GM19351 (cell line): ENCODE measurements around the gene ALX3.
A peak's percentile ranks its signal among the peaks of the same experiment; 100 is the strongest.

Experiments used
- ATAC-seq: cut with Tn5 transposase; IDR thresholded peaks from one replicate; pipeline ENCODE4 v1.9.1; 2021; ENCODE audit warnings: mild to moderate bottlenecking, moderate library complexity; ENCODE audit not compliant: unreplicated experiment

ALX3 gene

DNA sequence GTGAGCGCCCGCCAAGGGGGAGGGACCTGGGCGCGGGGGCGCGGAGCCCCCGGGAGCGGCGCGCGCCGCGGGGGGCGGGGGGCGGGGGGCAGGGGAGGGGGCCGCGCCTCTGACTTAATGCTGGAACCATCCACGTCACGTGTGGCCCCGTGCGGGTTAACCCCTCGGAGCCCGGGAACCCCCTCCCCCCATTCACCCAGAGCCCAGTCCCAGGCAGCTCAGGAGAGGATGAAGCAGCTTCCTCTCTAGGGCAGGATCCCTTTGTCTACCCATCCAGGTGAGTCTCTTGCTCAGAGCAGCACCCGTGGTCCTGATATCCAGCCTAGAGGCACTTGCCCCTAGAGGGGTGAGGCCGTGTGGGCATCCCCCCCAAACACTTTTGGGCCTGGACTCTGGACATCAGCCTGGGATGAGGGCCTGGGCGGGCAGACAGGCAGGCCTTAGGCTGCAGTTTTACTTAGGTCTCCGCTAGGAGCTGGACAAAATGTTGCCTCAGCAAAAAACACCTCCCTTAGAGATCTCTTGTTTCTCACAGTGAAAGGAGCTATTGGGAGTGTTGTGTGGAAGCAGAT, at the start of gene ALX3:
Gene ALX3 (minus strand): TSS at position 2 of the 572 bp plus-strand sequence. CDS start 60 bp downstream, outside the sequence.
- no peak for ATAC-seq

DNA sequence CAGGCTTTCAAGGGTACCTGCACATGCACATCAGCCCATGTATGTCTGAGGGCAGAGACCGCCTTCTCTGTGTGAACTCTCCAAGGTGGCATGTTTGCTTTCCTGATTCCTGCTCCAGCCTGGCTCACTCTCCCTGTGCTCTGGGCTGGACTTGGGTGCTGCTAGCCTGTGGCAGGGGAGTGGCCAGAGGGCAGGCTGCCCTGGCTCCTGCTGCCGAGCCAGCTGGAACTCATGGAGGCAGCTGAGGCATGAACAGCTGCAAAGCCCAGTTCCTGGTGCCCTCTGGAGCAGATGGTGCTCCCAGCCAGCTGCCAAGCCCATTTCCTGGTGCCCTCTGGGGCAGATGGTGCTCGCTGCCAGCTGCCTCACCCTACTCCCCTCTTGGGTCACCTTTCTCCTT, 49.4 kb upstream of the ALX3 start:
- ATAC-seq, result no peak

GRCh38 chr1:110118636-110119396, 48.3 kb upstream of the ALX3 start:
- ATAC-seq, result no peak

- ATAC-seq, result no peak
Observed at GRCh38 chr1:110114784-110115183, 44.3 kb upstream of the ALX3 start.

- no peak for ATAC-seq
Observed at GRCh38 chr1:110114173-110114572, 43.7 kb upstream of the ALX3 start.

DNA sequence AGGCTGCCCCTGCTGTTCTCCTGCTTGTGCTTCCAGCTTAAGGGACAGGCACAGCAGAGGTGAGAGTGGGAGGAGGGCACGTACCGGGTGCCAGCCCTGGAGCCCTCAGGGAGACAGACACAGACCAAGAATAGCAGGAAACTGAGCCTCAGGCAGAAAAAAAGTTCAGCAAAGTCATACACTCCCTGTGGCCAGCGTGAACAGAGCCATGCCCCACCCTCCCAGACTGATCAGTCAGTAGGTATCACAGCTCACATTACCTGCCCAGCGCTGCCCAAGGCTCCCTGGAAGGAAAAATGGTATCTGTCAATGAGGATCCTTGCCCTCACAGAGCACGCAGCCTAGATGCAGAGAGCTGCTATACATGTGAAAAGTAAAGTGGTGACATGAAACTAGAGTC, 43.1 kb upstream of the ALX3 start:
- no peak for ATAC-seq

DNA sequence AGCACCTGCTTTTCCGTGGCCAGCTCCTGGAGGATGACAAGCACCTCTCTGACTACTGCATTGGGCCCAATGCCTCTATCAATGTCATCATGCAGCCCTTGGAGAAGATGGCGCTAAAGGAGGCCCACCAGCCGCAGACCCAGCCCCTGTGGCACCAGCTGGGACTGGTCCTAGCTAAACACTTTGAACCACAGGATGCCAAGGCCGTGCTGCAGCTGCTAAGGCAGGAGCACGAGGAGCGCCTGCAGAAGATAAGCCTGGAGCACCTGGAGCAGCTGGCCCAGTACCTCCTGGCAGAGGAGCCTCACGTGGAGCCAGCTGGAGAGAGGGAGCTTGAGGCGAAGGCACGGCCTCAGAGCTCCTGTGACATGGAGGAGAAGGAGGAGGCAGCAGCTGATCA, 42.2 kb upstream of the ALX3 start:
- ATAC-seq, result no peak

DNA sequence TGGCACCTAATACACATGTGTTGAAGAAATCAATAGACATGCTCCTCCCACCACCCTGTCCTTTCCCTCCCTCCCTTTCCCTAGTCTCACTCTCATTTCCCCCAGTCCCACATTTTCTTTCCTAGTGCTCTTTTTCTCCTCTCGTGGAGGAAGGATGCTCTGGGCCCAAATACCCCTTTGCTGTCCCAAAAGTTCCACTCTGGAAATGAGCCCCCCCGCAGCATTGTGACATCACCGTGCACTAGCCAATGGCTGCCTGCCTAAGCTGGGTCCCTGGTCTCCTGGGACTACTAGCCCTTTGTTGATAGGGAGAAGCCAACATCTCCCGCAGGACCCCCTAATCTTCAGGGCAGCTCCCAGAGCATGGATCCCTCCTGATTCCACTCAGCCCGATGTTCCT, 41.7 kb upstream of the ALX3 start, which contains the start of gene UBL4B:
Gene UBL4B (plus strand): TSS at position 301 of the 400 bp plus-strand sequence. CDS start 92 bp downstream, at position 393.
- no peak for ATAC-seq

- ATAC-seq, result no peak
Observed at GRCh38 chr1:110111081-110111480, 40.6 kb upstream of the ALX3 start.

DNA sequence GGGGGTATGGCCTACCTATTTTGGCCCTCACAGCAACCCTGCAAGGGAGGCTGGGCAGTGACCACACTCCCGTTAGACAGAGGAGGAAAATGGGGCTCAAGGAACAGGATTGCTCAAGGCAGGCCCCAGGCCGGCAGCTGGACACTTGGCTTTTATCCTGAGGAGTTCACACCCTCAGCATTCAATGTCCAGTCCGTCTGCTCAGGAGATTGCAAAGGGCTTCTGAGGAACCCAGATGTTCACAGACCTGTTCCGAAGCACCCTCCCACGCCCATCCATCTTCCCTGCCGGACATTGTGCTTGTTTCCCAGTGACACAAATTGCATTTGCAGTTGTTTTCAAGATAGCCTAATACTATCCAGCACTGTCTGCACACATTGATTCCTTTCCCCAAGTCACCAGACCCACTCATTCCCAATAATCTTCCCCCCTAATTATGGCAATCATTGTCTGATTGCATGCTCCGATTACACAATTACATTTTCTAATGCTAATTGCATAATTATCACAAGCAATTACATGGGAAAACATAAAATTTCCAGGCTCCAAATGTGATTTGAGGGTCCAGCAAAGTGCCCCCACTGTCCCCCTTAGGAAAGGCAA, 37.5 kb upstream of the ALX3 start:
- ATAC-seq, result no peak

DNA sequence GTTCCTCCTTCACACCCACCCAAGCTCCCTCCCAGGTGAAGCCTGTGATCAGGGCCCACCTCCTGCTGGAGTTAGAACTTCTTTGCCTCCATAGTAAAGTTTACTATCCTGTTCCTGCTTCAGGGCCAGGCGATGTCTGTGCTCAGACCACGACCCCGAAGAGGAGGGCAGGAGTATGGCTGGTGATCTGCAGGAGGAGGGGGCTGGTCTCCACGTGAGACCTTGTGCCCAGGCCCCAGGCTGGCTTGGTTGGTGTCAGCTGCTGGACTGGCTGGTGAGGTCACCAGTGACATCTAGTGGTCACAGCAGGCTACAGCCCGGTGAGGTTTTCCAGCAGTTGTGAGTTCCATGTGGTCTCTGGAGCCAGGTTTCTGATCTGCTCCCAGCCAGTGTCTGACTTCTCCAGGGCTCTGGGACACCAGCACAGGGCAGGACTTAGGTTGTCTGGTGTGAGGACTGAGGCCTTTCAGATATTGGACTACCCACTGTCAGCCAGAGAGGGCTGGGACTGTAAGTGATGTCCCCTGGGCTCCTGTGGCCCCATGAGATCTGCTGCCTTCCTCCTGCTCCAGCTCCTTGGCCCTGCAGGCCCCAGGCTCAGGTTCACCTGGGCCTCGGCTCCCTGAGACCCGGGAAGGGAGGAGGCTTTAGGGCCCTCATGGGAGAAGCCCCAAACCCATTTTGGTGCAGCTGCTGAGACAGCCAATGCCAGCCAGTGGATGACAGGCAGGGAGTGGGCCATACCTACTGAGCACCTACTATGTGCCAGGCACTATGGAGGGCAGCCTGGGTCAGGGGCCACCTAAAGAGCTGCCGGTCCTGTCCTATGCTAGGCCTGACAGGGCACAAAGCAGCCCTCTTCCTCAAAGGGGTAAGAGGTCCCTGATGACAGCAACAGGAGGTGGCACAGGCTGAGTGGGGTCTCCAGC, 35.8 kb upstream of the ALX3 start:
- peak; percentile 59 for ATAC-seq

DNA sequence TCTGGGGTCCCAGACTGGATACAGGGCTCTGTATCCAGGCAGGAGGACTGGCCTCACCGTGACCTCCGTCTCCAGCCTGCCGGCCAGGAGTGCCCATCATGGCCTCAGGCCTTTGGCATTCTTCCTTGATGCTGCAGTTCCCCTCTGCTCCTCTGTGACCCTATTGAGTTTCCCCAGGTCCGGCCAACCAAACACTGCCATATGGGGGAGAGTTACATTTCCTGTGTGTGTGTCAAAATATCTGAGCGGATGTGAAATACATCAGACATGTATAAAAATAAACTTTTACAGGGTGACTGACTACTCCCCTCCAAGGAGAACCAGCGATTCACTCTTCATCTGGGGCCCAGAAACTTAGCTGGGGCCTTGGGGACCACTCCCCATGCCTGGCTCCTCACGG, 31.6 kb upstream of the ALX3 start:
- no peak for ATAC-seq

- no peak for ATAC-seq
Observed at GRCh38 chr1:110100335-110100734, 29.9 kb upstream of the ALX3 start.

DNA sequence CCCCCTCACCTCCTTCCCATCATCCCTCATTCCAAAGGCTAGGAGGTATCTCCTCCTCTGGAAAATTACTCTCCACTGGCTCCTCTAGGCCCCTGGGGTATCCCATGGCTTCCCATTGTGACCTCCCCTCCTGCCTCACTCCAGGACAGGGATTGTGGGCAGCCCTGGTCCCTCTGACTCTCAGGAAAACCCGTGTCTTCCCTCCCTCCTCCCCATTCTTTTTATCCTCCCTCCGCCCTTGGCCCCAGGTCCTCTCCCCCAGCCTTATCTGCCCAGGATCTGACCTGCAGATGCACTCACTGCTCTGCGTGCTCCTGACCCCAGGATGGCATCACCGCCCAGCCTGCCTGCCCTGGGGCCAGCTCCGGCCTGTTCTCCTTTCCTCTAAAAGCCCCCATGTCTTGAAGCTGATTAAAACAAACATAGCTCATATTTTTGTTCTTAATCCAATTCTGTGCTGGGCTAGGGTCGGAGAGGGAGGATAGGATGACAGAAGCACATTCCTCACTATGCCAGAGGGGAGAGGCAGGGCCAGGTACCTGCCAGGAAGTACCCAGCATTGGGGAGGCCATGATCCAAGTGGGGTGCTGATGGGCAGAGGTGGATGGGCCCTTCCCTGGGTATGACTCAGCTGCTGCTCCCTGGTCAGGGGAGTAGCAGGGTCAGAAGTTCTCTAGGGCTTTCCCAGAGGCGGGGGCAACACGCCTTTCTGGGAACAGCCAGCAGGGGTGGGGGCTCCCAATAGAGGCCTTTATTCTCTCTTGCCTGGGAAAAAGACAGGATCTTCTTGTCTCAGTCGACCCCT, 28.0 kb upstream of the ALX3 start:
- no peak for ATAC-seq

- no peak for ATAC-seq
Observed at GRCh38 chr1:110097507-110098221, 27.2 kb upstream of the ALX3 start.

DNA sequence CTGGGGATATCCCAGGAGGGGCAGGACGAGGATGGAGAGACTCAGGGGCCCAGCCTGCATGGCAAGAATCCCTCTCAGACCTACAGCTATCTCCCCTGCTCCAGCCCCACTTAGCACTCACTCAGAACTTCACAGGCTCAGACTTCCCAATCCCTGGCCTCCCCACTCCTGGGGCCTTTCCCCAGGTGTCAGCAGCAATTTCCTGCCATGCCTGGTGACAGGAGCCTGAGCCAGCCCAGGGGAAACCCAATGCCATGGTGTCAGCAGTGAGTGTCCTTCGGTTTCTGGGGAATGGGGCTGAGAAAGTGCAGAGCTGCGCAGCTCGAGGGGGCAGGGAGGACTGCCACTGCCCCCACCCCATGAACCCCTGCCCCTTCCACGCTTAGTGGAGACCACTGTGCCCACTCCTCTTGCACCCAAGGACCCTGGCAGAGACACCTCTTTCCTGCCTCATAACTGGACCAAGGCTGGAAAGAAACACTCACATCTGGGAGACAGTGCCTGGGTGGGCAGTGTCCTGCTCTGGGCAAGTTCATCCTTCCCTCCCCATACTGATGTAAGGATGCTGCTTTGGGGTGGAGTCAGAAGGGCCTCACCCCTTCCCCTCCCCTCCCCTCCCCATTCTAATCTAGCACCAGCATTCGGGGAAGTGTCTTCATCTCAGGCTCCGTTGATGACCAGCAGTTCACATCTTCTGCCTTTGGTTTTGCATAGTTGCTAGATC, 24.6 kb upstream of the ALX3 start:
- no peak for ATAC-seq

- no peak for ATAC-seq
Observed at GRCh38 chr1:110092991-110093390, 22.5 kb upstream of the ALX3 start.

DNA sequence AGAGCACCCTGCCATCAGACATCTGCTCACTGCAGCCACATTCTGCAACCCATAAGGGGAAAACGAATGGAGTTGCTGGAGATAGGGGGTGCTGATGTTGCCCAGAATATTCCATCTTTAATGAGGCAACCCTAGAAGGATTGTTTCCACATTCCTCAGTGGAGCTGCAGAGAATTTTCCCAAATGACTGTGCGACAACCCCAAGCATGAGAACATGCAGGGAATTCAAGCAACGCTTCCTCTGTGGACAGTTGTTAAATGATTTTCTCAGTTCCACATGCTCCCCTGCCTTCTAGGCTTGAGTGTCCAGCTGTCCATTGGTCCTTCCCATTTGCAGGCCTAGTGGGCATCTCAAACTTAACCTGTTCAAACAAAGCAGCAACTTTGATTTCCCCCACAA, 21.3 kb upstream of the ALX3 start:
- no peak for ATAC-seq

DNA sequence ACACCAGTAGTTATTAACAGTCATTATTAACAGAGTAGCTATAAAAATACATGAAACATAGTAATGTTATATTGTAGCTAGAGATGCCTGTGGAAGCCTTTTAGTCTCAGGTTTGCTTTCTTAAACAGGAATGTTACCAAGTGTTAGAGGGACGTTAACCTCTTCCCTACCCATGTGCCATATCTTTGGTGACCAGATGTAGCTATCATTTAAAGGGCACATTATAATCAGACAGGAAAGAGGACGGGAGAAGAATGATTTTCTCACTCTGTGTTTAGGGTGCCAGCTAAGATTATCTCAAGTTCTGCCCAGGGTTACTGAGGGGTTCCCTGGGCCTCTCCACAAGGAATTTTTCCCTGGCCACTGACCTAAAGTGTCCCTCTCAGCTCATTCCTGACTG, 20.9 kb upstream of the ALX3 start:
- ATAC-seq, result no peak
